ENCODE data around the gene ZNF521.

- TF ChIP-seq CTCF (conservative IDR thresholded peaks at IDR 0.05; ENCODE audit: low read depth, low read length) (no peak), EZH2 (IDR thresholded peaks at IDR 0.05; ENCODE audit: low read length, unreplicated experiment) (no peak), EZH2phosphoT487 (IDR thresholded peaks at IDR 0.05; ENCODE audit: borderline replicate concordance, low read length) (no peak)
These were observed 242.5 kb downstream of the ZNF521 start for GRCh38 chr18:25109484-25109883.
